Liver (tissue), 9 donors: ENCODE data around the gene FAM98B. TPM values are rescaled to one million over a fixed set of nuclear protein-coding genes. Genes with fewer than 3 reads are reported as not detected.

Source experiments
- DNase-seq: peaks from one replicate; pipeline ENCODE4 v3.0.0-alpha.2; 2017; ENCODE audit warnings: low spot score
- H3K27ac ChIP-seq, 2 donors: one replicate each; pipeline ENCODE4 v1.7.0; 2013; ENCODE audit warnings: inconsistent platforms in 2 of 2, low read length in 2 of 2, control low read depth in 1 of 2, low read depth in 1 of 2, mild to moderate bottlenecking in 1 of 2
- H3K27me3 ChIP-seq, 4 donors: one replicate each; pipeline versions ENCODE4 v1.6.1 to v1.7.0; 2013; ENCODE audit warnings: low read length in 3 of 4, inconsistent platforms in 1 of 4, mild to moderate bottlenecking in 1 of 4, moderate library complexity in 1 of 4; ENCODE audit not compliant: control insufficient read depth in 4 of 4, insufficient read depth in 4 of 4
- H3K36me3 ChIP-seq, 4 donors: one replicate each; pipeline versions ENCODE4 v1.6.1 to v1.7.0; 2013; ENCODE audit warnings: low read length in 3 of 4, mild to moderate bottlenecking in 3 of 4, low read depth in 1 of 4, moderate library complexity in 1 of 4; ENCODE audit not compliant: control insufficient read depth in 4 of 4, insufficient read depth in 3 of 4
- H3K4me1 ChIP-seq, 4 donors: one replicate each; pipeline versions ENCODE4 v1.6.1 to v1.7.0; 2013; ENCODE audit warnings: low read length in 3 of 4, mild to moderate bottlenecking in 3 of 4, moderate library complexity in 1 of 4; ENCODE audit not compliant: control insufficient read depth in 4 of 4, insufficient read depth in 4 of 4
- H3K4me3 ChIP-seq, 3 donors: one replicate each; pipeline versions ENCODE4 v1.6.1 to v1.7.0; 2013; ENCODE audit warnings: low read length in 3 of 3, control low read depth in 1 of 3, low read depth in 1 of 3, mild to moderate bottlenecking in 1 of 3
- H3K9ac ChIP-seq, 2 donors: one replicate each; pipeline ENCODE4 v1.7.0; 2013; ENCODE audit warnings: low read length in 2 of 2, mild to moderate bottlenecking in 2 of 2, moderate library complexity in 2 of 2, control low read depth in 1 of 2, low read depth in 1 of 2
- H3K9me3 ChIP-seq, 4 donors: one replicate each; pipeline versions ENCODE4 v1.6.1 to v1.7.0; 2013; ENCODE audit warnings: low read length in 3 of 4; ENCODE audit not compliant: control insufficient read depth in 4 of 4
- ATF3 ChIP-seq: IDR thresholded peaks from 2 replicates; pipeline ENCODE4 v1.6.1; 2016; ENCODE audit warnings: antibody characterized with exemption
- CTCF ChIP-seq: fragments of 150-350 bp; IDR thresholded peaks from 2 replicates; pipeline ENCODE4 v1.5.1; 2017; ENCODE audit warnings: improper control_type of control experiment, low read depth, low read length; ENCODE audit not compliant: missing input control
- EGR1 ChIP-seq, 2 donors: IDR thresholded peaks; 2 replicates each; pipeline ENCODE4 v1.6.1; 2016 to 2018; ENCODE audit warnings: antibody characterized with exemption in 2 of 2, low read depth in 2 of 2
- FOXA1 ChIP-seq: IDR thresholded peaks from 2 replicates; pipeline ENCODE4 v1.6.1; 2016; ENCODE audit warnings: antibody characterized with exemption
- GABPA ChIP-seq, 2 donors: IDR thresholded peaks in 1 of 2; conservative IDR thresholded peaks in 1 of 2; 2 replicates each; pipeline ENCODE4 v1.6.1; 2016; ENCODE audit warnings: antibody characterized with exemption in 2 of 2, mild to moderate bottlenecking in 1 of 2, moderate library complexity in 1 of 2
- HNF4A ChIP-seq, 2 donors: conservative IDR thresholded peaks; 2 replicates each; pipeline ENCODE4 v1.6.1; 2016; ENCODE audit warnings: antibody characterized with exemption in 2 of 2, mild to moderate bottlenecking in 2 of 2
- HNF4G ChIP-seq: IDR thresholded peaks from 2 replicates; pipeline ENCODE4 v1.6.1; 2016; ENCODE audit warnings: antibody characterized with exemption
- JUND ChIP-seq, 2 donors: IDR thresholded peaks; 2 replicates each; pipeline ENCODE4 v1.6.1; 2016; ENCODE audit warnings: antibody characterized with exemption in 2 of 2
- MAX ChIP-seq: IDR thresholded peaks from 2 replicates; pipeline ENCODE4 v1.6.1; 2016; ENCODE audit warnings: antibody characterized with exemption
- RAD21 ChIP-seq, 2 donors: IDR thresholded peaks; 2 replicates each; pipeline ENCODE4 v1.6.1; 2016; ENCODE audit warnings: antibody characterized with exemption in 2 of 2, mild to moderate bottlenecking in 2 of 2
- REST ChIP-seq: IDR thresholded peaks from 2 replicates; pipeline ENCODE4 v1.6.1; 2016; ENCODE audit warnings: antibody characterized with exemption, mild to moderate bottlenecking
- RXRA ChIP-seq, 2 donors: IDR thresholded peaks; 2 replicates each; pipeline ENCODE4 v1.6.1; 2017 to 2018; ENCODE audit warnings: antibody characterized with exemption in 2 of 2, mild to moderate bottlenecking in 1 of 2
- SP1 ChIP-seq: IDR thresholded peaks from 2 replicates; pipeline ENCODE4 v1.6.1; 2018; ENCODE audit warnings: antibody characterized with exemption, mild to moderate bottlenecking
- TAF1 ChIP-seq: conservative IDR thresholded peaks from 2 replicates; pipeline ENCODE4 v1.6.1; 2016; ENCODE audit warnings: antibody characterized with exemption, mild to moderate bottlenecking
- YY1 ChIP-seq: IDR thresholded peaks from 2 replicates; pipeline ENCODE4 v1.6.1; 2016; ENCODE audit warnings: antibody characterized with exemption, mild to moderate bottlenecking
- ZBTB33 ChIP-seq: IDR thresholded peaks from 2 replicates; pipeline ENCODE4 v1.6.1; 2016; ENCODE audit warnings: antibody characterized with exemption
- WGBS: extraction: QIAGEN DNeasy Blood & Tissue Kit; methylation state at CpG from one replicate; pipeline ENCODE4 v1.1.7; 2013; 5-methylcytosine and 5-hydroxymethylcytosine counted together
- polyA plus RNA-seq, 2 donors: library from polyadenylated mRNA; stranded (reverse) in 1 of 2; unstranded in 1 of 2; fragments of 200-250 nt in 1 of 2; fragments of >200 nt in 1 of 2; fragmentation: Nextera tagmentation in 1 of 2; extraction: Ambion mirVana in 1 of 2; gene quantifications; one replicate each; pipeline versions ENCODE4 v1.2.1 to v1.2.3, GENCODE V29; 2013 to 2015
- total RNA-seq, 2 donors: library from RNA; depleted of rRNA; stranded (reverse); fragments of >200 nt; gene quantifications; one replicate each; pipeline ENCODE4 v1.2.3, GENCODE V29; 2014
- donor health status: healthy.
- donor health status: healthy.
- donor health status: healthy.
- donor health status: healthy.
- donor health status: healthy.

Gene FAM98B
- total and polyA plus RNA-seq, 4 donors, result 1.5 to 12.2 (median 4.3) TPM

GRCh38 chr15:38506997-38507396 is 53.1 kb downstream of the FAM98B start:
- H3K4me3 ChIP-seq, result no peak overlapping the region
- no peaks in the 10 kb centered on the region for H3K9me3 ChIP-seq
- DNase-seq, result no peak
- no peaks in the 10 kb centered on the region for H3K4me1 ChIP-seq
- no peak overlapping the region for H3K27ac ChIP-seq
- no peak overlapping the region for H3K9ac ChIP-seq
- H3K27me3 ChIP-seq, result no peaks in the 10 kb centered on the region
- TF ChIP-seq REST (no peak), SP1 (no peak), ATF3 (no peak)
- WGBS, result 76% methylated on average over 4 of the region's 4 CpGs
- no peaks in the 10 kb centered on the region for H3K36me3 ChIP-seq

- Histone ChIP-seq H3K9me3 (no peaks in the 10 kb centered on the region), H3K4me1 (no peaks in the 10 kb centered on the region), H3K27me3 (peaks cover 0 to 4% (median 0%) of the 10 kb centered on the region in 4 donors), H3K9ac (no peak overlapping the region), H3K36me3 (no peaks in the 10 kb centered on the region), H3K27ac (no peak overlapping the region), H3K4me3 (no peak overlapping the region)
- TF ChIP-seq RXRA (IDR thresholded peaks at IDR 0.05) (no peak), SP1 (no peak)
- WGBS, result 90% methylated on average over 7 of the region's 7 CpGs
- no peak for DNase-seq
These were observed 53.6 kb downstream of the FAM98B start for GRCh38 chr15:38507570-38507969.

GRCh38 chr15:38508647-38509046 is 54.7 kb downstream of the FAM98B start:
- Histone ChIP-seq H3K4me1 (no peaks in the 10 kb centered on the region), H3K4me3 (no peak overlapping the region), H3K27me3 (peaks cover 0 to 4% (median 0%) of the 10 kb centered on the region in 4 donors), H3K9me3 (no peaks in the 10 kb centered on the region), H3K27ac (no peak overlapping the region), H3K9ac (no peak overlapping the region), H3K36me3 (no peaks in the 10 kb centered on the region)
- 75% methylated on average over 3 of the region's 3 CpGs for WGBS
- TF ChIP-seq JUND (IDR thresholded peaks at IDR 0.05) (no peak), EGR1 (IDR thresholded peaks at IDR 0.05; ENCODE audit: low read depth in 2 of 2) (no peak), CTCF (no peak), YY1 (no peak), ATF3 (no peak), GABPA (IDR thresholded peaks at IDR 0.05 in 1 of 2, conservative IDR thresholded peaks at IDR 0.05 in 1 of 2) (no peak), REST (no peak), ZBTB33 (no peak), RAD21 (IDR thresholded peaks at IDR 0.05) (no peak), HNF4G (no peak), TAF1 (no peak), HNF4A (conservative IDR thresholded peaks at IDR 0.05) (no peak), MAX (no peak), FOXA1 (no peak)
- no peak for DNase-seq
